PFSK-1 (cell line): ENCODE results near the gene RHNO1.

ENCODE experiments used
- FOXP2 ChIP-seq: optimal IDR thresholded peaks from 2 replicates; pipeline ENCODE3; 2011; ENCODE audit warnings: borderline replicate concordance, control low read depth, inconsistent platforms; ENCODE audit not compliant: insufficient read depth; ENCODE audit errors: extremely low read length, extremely low read depth
- POLR2AphosphoS5 ChIP-seq: IDR thresholded peaks from 2 replicates; pipeline ENCODE4 v1.6.1; 2012; ENCODE audit warnings: low read depth, mild to moderate bottlenecking, control low read depth, low read length, moderate library complexity
- SIN3A ChIP-seq: IDR thresholded peaks from 2 replicates; pipeline ENCODE4 v1.6.1; 2012; ENCODE audit warnings: mild to moderate bottlenecking, low read length, moderate library complexity, borderline replicate concordance; ENCODE audit not compliant: insufficient read depth
- TAF1 ChIP-seq: IDR thresholded peaks from 2 replicates; pipeline ENCODE4 v1.6.1; 2012; ENCODE audit warnings: low read length, control low read depth, borderline replicate concordance; ENCODE audit not compliant: insufficient read depth
- TF ChIP-seq, protein P1 (sequence below), 2 experiments: IDR thresholded peaks; 2 replicates each; pipeline versions ENCODE4 v1.6.1 to v1.8.0; 2011 to 2012; ENCODE audit warnings: low read depth in 2 of 2, low read length in 2 of 2, control low read depth in 1 of 2, inconsistent platforms in 1 of 2, mild to moderate bottlenecking in 1 of 2, moderate library complexity in 1 of 2; ENCODE audit not compliant: insufficient read depth in 1 of 2

DNA sequence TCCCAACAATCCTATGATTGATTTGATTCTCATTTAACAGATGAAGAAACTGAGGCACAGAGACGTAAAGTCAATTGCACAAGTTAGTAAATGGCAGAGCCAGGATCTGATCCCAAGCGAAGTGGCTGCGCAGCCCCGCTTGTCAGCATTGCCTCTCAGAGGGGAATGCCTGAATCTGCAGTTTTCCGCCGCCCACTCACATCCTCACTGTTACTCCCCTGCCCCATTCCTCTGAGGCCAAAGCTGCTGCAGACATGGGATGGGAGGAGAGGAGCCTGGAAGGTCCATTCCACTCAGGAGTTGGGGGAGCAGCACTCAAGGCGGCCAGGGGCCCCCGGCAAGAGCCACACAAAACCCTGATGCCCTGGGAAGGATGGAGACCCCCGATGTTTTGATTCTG, 43.2 kb upstream of the RHNO1 start:
- TF ChIP-seq FOXP2 (no peak), TAF1 (no peak), POLR2AphosphoS5 (no peak), SIN3A (no peak)
- TF ChIP-seq, protein P1, sequence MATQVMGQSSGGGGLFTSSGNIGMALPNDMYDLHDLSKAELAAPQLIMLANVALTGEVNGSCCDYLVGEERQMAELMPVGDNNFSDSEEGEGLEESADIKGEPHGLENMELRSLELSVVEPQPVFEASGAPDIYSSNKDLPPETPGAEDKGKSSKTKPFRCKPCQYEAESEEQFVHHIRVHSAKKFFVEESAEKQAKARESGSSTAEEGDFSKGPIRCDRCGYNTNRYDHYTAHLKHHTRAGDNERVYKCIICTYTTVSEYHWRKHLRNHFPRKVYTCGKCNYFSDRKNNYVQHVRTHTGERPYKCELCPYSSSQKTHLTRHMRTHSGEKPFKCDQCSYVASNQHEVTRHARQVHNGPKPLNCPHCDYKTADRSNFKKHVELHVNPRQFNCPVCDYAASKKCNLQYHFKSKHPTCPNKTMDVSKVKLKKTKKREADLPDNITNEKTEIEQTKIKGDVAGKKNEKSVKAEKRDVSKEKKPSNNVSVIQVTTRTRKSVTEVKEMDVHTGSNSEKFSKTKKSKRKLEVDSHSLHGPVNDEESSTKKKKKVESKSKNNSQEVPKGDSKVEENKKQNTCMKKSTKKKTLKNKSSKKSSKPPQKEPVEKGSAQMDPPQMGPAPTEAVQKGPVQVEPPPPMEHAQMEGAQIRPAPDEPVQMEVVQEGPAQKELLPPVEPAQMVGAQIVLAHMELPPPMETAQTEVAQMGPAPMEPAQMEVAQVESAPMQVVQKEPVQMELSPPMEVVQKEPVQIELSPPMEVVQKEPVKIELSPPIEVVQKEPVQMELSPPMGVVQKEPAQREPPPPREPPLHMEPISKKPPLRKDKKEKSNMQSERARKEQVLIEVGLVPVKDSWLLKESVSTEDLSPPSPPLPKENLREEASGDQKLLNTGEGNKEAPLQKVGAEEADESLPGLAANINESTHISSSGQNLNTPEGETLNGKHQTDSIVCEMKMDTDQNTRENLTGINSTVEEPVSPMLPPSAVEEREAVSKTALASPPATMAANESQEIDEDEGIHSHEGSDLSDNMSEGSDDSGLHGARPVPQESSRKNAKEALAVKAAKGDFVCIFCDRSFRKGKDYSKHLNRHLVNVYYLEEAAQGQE (IDR thresholded peaks at IDR 0.05; ENCODE audit: insufficient read depth in 1 of 2, low read depth in 2 of 2, low read length in 2 of 2) = no peak
